Nephron (organoid): ENCODE results near the gene BDNF.
A peak's percentile ranks its signal among the peaks of the same experiment; 100 is the strongest.

ENCODE experiments used
- H3K27ac Mint-ChIP-seq, 3 experiments: 2 replicates each; pipeline ENCODE4 v1.8.0; 2020; ENCODE audit warnings: mixed read lengths in 3 of 3, mild to moderate bottlenecking in 2 of 3, moderate library complexity in 1 of 3
- H3K27me3 Mint-ChIP-seq: 2 replicates; pipeline ENCODE4 v1.8.0; 2021; ENCODE audit warnings: low read depth, mild to moderate bottlenecking, moderate library complexity, mixed read lengths
- H3K36me3 Mint-ChIP-seq: 2 replicates; pipeline ENCODE4 v1.8.0; 2020; ENCODE audit warnings: low read depth, mixed read lengths
- H3K4me1 Mint-ChIP-seq: 2 replicates; pipeline ENCODE4 v1.8.0; 2020; ENCODE audit warnings: mixed read lengths
- H3K4me3 Mint-ChIP-seq, 3 experiments: 2 replicates each; pipeline ENCODE4 v1.8.0; 2020; ENCODE audit warnings: mild to moderate bottlenecking in 3 of 3, mixed read lengths in 3 of 3, moderate library complexity in 2 of 3
- H3K9me3 Mint-ChIP-seq: 2 replicates; pipeline ENCODE4 v1.8.0; 2020; ENCODE audit warnings: mixed read lengths
- CTCF ChIP-seq, 3 experiments: fragments of 200-600 bp; sonication (generic); IDR thresholded peaks; one replicate each; pipeline ENCODE4 v1.5.0; 2021; ENCODE audit warnings: antibody characterized with exemption in 3 of 3; ENCODE audit not compliant: unreplicated experiment in 3 of 3

Gene BDNF

GRCh38 chr11:27622541-27623300, 77.5 kb downstream of the BDNF start:
- Mint-ChIP-seq H3K4me1 (peaks cover 42% of the 10 kb centered on the region), H3K27ac (no peak overlapping the region), H3K9me3 (no peaks in the 10 kb centered on the region), H3K36me3 (no peaks in the 10 kb centered on the region), H3K4me3 (no peak overlapping the region), H3K27me3 (peaks cover 8% of the 10 kb centered on the region)
- no peak for TF ChIP-seq CTCF (IDR thresholded peaks at IDR 0.05; ENCODE audit: unreplicated experiment in 3 of 3)

- Mint-ChIP-seq H3K27me3 (peaks cover 8% of the 10 kb centered on the region), H3K9me3 (no peaks in the 10 kb centered on the region), H3K4me3 (no peak overlapping the region), H3K27ac (no peak overlapping the region), H3K4me1 (peaks cover 44% of the 10 kb centered on the region), H3K36me3 (no peaks in the 10 kb centered on the region)
- TF ChIP-seq CTCF (IDR thresholded peaks at IDR 0.05; ENCODE audit: unreplicated experiment in 3 of 3) = no peak
Measured at GRCh38 chr11:27621405-27622161, 78.7 kb downstream of the BDNF start.

GRCh38 chr11:27619763-27620335, 80.4 kb downstream of the BDNF start:
- Mint-ChIP-seq H3K27me3 (peaks cover 8% of the 10 kb centered on the region), H3K4me1 (peaks cover 40% of the 10 kb centered on the region), H3K27ac (peak overlapping the region in 1 of 3 experiments; percentile 3), H3K36me3 (no peaks in the 10 kb centered on the region), H3K4me3 (no peak overlapping the region), H3K9me3 (no peaks in the 10 kb centered on the region)
- TF ChIP-seq CTCF (IDR thresholded peaks at IDR 0.05; ENCODE audit: unreplicated experiment in 3 of 3) = no peak

- Mint-ChIP-seq H3K4me1 (peaks cover 40% of the 10 kb centered on the region), H3K27ac (peak overlapping the region in 2 of 3 experiments; percentile 14 to 41), H3K4me3 (peak overlapping the region in 1 of 3 experiments; percentile 16), H3K9me3 (no peaks in the 10 kb centered on the region), H3K27me3 (peaks cover 7% of the 10 kb centered on the region), H3K36me3 (no peaks in the 10 kb centered on the region)
- no peak for TF ChIP-seq CTCF (IDR thresholded peaks at IDR 0.05; ENCODE audit: unreplicated experiment in 3 of 3)
Measured at GRCh38 chr11:27619039-27619574, 81.1 kb downstream of the BDNF start.

GRCh38 chr11:27618281-27618915, 81.9 kb downstream of the BDNF start:
- TF ChIP-seq CTCF (IDR thresholded peaks at IDR 0.05; ENCODE audit: unreplicated experiment in 3 of 3) = no peak
- no peaks in the 10 kb centered on the region for H3K36me3 Mint-ChIP-seq
- H3K9me3 Mint-ChIP-seq = no peaks in the 10 kb centered on the region
- no peaks in the 10 kb centered on the region for H3K27me3 Mint-ChIP-seq
- H3K4me3 Mint-ChIP-seq = peak overlapping the region in 1 of 3 experiments; percentile 16
- peak overlapping the region in 2 of 3 experiments; percentile 14 to 41 for H3K27ac Mint-ChIP-seq
- peaks cover 47% of the 10 kb centered on the region for H3K4me1 Mint-ChIP-seq
